GM12801 (cell line): ENCODE data around the gene UVRAG.

Experiments
- CTCF ChIP-seq: IDR thresholded peaks from one replicate; pipeline ENCODE4 v1.5.1; 2011; ENCODE audit warnings: control low read depth; ENCODE audit not compliant: insufficient read length; ENCODE audit errors: extremely low read depth

UVRAG gene

DNA sequence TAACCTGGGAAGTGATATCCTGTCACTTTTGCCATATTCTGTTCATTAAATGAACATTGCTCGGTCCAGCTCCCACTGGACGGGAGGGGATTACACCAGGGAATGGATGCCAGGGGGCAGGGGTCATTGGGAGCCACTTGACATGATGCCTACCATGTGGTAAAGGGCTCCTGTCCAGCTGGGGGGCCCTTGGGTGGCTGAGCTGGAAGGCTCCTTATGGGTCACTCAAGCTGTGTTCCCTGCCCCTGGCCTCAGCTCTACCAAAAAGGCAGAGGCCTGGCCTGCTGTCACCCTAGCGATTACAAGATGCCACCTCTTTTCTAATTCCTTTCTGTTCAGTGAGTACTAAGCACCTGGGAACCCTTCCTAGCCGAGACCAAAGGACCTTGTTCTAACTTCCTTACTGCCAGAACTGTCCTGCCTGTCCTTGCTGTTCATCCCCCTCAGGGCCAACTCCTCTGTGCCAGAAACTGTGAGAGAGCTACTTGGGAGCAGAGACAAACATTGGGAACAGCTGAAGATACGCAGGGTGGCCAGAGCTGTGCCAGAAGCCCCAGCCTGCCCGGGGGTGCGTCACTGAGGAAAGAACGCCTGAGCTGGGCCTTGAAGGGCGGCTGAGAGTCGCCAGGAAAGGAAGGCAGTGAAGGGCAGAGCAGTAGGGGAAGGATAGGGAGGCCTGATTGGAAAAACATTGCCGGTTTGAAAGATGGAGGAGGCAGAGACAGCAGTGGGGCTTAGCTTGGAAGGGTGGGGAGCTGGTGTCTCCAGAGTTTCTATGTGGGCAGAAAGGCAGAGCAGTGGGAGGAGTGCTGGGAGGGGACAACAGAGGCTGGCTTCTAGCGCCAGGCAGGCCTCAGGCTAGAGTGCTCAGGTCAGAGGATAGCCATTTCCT, 12.7 kb upstream of the UVRAG start:
- TF ChIP-seq CTCF, result no peak

DNA sequence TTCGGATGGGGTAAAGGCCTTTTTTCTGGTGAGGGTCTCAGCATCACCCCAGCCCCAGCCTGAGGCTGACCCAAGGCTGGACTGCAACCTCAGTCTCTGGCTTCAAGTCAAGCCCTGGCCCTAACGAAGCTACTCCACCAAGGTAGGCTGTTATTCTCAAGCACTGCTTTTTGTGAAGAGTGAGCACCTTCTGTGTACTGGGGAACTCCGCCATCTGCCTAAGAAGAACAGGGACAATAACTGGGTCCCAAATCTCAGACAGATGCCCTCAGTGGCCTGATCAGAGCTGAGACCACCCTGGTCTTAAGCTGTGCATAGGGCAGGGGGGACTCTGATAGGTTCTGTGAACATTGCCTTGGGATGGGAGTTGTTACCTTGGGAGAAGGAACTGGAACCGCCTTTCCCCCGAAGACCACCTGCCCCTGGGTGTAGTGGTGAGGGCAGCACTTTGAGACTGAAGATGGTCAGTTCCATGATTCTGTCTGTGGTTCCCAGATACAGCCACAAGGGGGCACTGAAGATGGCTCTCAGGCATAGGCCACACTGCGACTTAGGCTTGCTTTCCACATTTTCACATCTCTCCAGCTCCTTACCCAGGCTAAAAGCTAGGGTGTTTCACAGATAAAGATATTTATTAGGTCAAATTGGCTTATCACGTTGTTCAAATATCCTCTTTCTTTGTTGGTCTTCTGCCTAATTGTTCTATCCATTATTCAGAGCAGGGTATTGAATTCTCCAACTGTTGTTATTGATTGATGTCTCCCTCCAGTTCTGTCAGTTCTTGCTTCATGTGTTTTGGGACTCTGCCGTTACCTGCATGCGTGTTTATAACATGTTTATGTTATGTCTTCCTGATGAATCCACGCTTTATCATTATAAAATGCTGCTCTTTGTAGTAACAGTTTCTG, 11.8 kb upstream of the UVRAG start:
- TF ChIP-seq CTCF, result peak; percentile 67

DNA sequence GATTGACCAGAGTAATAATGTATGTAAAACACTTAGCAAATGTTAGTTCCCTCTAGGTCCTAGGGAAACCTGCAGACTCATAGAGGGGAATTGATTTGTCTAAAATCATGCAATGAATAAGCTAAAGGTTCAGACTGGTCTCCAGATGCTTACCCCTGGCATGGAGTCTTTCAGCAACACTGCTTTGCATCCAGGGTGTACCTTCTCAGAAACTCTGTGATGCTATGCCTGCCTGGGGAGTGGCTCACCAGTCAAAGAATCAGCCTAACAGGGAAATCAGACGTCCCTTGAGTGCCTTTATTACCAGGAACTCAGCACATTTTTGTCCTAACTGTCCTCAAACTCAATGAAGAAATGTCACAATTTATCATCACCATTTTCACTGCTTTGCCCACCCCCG, 5.9 kb upstream of the UVRAG start:
- no peak for TF ChIP-seq CTCF

GRCh38 chr11:75809991-75810390, 5.0 kb upstream of the UVRAG start:
- no peak for TF ChIP-seq CTCF

- TF ChIP-seq CTCF, result no peak
These were observed 4.2 kb upstream of the UVRAG start for GRCh38 chr11:75810637-75811390.

DNA sequence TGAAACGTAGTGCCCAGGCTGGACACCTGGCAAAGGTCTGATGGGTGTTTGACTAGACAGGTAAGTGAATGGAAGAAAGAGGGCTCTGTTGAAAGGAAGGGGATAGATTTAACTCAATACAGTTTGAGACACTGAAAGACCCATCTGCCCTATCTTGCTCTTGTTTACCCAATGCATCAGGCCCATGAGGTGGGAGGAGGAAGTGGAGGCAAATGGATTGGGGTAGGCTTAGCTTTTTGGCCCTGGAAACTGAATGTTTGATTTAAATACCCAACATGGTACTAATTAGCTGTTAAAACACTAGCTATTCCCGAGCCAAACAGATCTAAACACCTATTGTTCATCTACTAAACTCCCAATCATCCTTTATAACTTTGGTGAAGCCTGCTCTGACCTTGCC, 3.5 kb upstream of the UVRAG start:
- TF ChIP-seq CTCF, result no peak

- no peak for TF ChIP-seq CTCF
These were observed 2.4 kb upstream of the UVRAG start for GRCh38 chr11:75812542-75813040.
